HG03469 (cell line): ENCODE data around the gene SLC29A4.
"Not testable (repeated sequence)": the region's sequence is repeated elsewhere in the genome, so short reads cannot be mapped to it uniquely, and the experiment has no call there.

Source experiments
- ATAC-seq: cut with Tn5 transposase; IDR thresholded peaks from one replicate; pipeline ENCODE4 v1.9.1; 2021; ENCODE audit warnings: mild to moderate bottlenecking, moderate library complexity, moderate number of reproducible peaks; ENCODE audit not compliant: unreplicated experiment

Gene SLC29A4

DNA sequence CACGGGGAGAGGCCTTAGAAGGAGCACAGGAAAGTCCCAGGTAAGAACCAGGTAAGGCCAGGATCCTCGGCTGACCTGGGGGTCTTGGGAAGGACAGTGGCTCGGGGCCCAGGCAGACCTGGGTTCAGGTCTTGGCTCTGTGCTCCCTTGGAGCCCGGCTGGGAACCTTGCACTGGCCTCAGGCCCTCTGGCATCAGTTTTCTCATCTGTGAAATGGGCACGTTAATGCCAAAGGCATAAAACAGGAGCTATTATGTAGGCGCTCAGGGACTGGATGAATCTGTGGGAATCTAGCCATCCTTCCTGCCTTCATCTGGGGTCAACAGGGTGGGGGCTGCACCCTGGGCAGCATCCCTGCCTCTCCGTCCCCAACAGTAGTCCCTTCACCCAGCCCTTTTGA lies 8.3 kb upstream of the SLC29A4 start:
- ATAC-seq = no peak

DNA sequence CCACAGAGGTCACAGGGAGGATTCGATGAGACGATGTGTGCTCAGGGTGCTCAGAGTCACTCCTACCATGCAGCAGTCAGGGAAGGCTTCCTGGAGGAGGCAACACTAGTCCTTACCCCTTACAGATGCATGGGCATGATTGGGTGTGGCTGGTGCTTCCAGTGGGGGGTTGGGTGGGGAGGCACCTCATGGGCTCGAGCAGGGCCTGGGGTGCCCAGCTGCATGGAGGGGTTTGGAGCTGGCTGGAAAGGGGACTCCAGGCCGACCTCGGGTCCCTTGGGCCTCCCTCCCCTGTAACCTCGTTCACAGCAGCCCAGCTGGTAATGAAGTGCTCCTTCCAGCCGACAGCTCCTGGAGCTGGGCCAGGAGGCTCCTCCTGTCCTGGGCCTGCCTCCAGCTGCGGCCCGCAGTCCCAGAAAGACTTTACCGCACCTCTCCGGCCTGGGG lies 7.7 kb upstream of the SLC29A4 start:
- not testable (repeated sequence) for ATAC-seq

DNA sequence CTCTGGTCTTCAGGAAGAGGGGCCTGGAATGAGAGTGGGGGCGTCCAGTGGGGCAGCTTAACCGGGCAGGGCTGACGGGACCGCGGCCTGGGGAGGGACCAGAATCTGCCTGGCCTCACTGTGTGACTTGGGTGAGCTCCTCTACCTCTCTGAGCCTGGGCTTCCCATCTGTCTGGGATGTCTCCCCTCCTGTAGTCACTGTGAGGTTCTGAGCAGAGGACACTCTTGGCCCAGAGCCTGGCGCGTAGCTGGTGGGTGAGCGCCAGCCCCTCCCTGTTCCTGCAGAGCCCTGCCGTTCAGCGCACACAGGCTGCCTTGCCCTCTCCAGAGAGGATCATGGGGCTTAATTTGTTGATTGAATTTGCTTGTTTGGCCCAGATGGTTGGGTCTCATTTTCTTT lies 7.2 kb upstream of the SLC29A4 start:
- not testable (repeated sequence) for ATAC-seq

DNA sequence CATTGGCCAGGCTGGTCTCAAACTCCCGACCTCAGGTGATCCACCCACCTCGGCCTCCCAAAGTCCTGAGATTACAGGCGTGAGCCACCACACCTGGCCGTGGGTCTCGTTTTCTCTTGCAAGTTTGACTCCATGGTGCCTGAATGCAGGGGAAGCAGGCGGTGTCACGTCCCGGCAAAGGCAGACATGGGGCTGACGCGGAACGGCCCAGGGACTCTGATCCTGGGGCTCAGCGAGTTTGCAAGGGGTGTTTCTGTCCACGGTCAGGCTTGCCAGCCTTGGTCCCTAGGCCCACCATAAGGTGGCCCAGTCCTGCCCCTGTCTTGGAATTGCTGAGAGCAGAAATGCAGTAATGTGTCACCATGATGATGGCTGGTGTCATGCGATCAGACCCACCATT lies 6.6 kb upstream of the SLC29A4 start:
- ATAC-seq = not testable (repeated sequence)

DNA sequence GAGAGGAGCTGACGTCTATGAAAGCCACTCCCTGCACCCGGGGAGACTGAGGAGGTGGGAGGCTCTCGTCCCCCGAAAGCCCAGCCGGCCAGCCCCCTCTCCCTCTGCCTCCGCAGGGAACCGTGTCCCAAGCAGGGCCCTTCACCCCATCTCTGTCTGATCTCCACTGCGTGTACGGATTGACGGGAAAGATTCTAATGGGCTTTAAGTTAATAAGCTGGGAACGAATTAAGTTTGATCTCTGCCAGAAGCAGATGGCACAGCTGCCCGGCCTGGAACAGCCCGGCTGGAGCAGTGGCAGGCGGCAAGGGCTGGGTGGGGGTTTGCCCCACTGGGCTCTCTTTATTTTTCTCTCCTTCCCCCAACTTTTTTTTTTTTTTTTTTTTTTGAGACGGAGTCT lies 6.1 kb upstream of the SLC29A4 start:
- no peak for ATAC-seq

DNA sequence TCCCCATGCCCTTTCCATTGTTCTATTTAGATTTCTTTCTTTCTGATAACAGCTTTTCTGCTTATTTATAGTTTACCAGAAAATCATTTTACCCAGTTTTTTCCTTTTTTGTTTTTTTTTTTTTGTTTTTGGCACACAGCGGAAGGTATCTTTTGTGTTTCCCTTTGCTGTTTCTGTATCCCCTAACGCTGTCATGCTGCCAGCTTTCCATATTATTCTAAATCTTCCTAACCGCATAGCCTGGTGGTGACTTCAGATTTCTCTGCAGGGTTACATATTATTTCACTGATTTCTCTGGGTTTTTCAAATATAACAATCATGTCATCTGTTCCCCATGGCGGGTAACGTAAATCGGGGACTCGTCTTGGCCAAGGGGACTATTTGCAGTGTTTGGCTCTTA lies 4.0 kb upstream of the SLC29A4 start:
- no peak for ATAC-seq

DNA sequence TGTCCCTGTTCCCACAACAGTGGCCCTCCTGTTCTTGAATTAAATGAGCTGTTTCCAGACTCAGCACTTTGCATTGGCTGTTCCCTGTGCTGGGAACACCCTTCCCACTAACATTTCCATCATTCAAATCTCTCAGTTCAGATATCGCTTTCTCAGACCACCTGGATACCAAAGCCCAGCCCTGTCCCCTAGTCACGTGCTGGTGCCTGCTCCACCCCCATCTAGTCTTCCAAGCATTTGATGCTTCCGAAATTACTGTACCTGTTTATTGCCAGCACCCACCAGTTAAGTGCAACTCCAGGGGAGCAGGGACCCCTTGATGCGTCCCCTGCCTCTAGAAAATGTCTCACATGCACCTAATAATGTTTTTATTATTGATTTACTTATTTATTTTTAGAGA lies 3.0 kb upstream of the SLC29A4 start:
- ATAC-seq = no peak

DNA sequence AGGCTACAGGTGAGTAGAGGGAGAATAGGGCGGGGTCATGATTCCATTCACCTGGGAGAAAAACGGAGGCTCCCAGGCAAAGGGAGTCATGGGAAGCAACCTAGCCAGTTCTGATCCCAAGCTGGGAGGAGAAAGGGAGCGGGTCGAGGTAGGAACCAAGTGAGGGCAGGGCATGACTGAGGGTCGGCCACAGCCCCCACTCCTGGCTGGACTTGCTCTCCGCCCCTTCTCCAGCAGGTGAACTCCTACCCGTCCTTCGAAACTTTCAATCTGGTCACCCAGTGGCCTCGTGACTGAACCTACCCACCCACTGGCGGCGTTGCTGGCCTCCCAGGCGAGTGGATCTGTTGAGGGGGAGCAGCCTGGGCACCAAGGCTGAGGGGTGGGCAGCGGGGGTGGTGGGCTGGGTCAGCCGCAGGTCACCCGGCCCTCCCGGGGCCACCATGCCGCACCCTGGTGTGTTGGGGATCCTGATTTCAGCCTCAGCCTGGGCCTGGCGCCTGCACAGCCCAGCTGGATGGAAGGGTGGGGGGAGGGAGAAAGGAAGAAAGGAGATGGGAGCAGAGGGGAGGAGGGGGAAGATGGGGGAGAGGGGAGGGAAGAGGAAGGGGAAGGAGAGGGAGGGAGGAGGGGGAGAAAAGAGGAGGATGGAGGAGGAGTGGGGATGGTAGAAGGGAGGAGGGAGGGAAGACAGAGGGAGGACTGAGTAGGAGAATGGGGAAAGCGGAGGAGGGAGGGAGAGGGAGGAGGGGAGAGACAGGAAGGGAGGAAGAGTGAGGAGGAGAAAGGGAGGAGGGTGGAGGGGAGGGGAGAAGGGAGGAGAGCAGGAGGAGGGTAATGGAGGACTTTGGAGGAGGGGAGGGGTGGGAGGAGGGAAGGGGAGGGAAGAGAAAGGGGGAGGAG lies 894 bp upstream of the SLC29A4 start:
- ATAC-seq = not testable (repeated sequence)

DNA sequence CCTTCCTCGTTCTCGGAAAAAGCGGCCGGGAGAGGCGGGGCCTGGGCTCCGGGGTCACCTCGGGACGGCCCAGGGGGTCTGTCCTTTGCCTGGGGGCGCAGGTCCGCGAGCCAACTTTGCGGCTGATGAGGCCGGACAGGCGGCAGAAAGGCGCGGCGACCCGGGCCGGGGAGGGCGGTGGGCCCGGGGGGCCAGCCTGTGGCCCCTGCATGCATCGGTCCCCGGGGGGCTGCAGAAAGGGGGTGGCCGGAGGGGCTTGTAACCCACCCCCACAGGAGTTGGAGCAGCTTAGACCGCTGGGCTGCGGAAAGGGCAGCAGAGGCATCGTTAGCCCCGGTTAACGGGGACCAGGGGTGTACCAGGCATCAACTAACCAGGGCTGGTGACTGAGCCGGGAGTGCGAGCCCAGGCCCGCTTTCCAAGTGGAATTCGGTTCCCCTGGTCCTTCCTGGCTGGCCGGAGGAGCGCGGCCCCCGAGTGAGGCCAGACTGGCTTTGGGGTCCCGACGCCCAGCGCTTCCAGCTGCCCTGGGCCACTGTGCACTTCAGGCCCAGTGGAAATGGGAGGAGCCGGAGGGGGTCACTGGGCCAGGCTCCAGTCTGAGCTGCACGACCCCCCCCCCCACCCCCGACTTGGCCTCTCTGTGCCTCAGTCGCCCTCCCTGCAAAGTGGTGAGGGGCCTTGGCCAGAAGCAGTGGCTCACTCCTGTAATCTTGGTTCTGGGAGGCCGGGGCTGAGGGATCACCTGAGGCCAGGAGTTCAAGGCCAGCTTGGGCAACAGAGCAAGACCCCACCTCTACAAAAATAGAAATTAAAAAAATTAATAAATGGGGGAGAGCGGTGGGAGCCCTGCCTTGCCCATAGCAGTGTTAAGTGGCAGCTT lies 919 bp downstream of the SLC29A4 start:
- no peak for ATAC-seq

DNA sequence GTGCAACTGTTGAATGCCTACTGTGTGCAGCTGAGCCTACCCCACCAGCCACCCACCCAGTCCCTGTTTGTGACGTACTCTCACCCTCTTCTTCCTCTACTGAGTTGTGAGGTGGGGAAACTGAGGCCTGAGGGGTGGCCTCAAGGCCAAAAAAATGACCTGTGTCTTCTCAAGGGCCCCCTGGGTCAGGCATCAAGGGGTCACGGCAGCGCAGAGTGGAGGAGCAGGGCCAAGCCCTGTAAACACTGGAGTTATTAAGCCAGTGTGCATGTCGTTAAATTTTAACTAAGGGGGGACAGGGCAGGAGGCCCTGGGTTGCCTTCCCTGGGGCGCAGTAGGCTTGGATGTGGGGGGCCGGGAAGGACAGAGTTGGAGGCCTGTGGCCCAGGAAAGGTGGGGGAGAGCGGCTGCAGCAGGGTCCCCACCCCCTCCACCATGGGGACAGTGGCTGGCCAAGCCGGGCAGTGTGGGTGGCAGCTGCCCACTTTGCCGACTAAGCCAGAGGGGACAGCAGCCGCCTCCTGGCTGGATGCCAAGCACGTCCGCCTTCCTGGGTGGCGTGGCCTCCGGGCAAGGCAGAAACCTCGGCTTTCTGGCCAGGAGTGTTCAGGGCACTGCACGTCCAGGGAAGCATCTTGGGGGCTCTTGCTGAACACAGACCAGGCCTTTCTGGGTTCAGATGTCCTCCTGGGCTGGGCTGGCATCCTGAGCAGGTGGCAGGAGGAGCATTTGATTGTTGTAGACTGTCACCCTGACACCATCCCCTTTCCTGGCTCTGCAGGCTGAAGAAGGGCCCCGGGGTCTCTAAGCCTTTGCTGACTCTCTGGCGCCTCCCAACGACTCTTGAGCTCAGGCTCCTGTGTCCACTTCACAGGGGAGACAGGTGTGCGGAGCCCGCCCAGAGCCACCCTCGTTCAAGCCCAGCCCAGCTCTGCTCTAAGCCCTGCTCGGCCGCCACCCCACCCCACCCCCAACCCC lies 1.9 kb downstream of the SLC29A4 start:
- ATAC-seq = no peak

DNA sequence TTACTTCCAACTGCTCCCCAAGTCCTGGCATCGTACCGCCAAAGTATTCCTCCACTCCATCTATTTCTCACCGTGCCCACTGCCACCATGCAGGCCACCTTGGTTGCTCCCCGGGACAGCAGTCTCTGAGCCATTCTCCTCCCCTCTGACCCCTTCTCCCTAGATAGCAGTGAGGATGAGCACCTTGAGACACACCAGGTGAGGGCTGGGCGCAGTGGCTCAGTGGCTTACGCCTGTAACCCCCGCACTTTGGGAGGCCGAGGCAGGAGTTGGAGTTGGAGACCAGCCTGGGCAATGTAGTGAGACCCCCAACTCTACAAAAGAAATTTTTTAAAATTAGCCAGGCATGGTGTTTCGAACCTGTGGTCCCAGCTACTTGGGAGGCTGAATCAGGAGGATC lies 4.2 kb downstream of the SLC29A4 start:
- no peak for ATAC-seq

DNA sequence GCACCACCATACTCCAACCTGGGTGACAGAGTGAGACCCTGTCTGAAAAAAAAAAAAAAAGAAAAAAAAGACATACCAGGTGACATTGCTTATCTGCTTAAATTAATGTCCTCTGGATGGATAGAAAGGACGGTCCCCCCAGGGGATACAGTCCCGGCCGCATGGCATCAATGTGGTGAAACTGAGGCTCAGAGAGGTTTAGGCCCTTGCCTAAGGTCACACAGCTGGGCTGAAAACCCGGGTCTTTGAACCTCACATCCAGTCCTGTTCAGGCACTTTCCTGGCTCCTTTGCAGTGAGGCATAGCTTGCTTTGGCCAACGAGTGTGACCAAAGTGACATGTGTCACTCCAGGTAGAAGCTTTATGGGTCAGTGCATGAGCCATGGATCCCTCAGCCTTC lies 4.6 kb downstream of the SLC29A4 start:
- not testable (repeated sequence) for ATAC-seq

DNA sequence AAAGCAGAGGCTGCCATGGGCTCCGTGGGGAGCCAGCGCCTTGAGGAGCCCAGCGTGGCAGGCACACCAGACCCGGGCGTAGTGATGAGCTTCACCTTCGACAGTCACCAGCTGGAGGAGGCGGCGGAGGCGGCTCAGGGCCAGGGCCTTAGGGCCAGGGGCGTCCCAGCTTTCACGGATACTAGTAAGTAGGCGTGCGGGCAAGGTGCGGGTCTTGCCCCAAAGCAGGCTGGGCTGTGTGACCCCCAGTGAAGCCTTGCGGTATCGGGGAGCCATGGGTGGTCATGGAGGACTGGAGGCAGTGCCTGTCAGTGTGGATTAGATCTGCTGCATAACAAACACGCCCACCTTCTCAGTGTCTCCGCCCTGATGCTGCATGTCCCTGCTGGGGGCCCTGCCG lies 5.1 kb downstream of the SLC29A4 start:
- no peak for ATAC-seq

DNA sequence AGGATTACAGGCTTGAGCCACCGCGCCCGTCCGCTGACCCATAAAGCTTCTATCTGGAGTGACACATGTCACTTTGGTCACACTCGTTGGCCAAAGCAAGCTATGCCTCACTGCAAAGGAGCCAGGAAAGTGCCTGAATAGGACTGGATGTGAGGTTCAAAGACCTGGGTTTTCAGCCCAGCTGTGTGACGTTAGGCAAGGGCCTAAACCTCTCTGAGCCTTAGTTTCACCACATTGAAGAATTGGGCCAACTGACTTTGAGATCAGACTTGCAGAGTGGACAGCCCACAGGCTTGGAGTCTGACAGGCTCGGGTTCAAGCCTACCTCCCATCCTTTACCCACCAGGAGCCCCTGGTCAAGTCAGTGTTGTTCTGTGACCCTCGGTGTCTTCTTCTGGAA lies 5.8 kb downstream of the SLC29A4 start:
- not testable (repeated sequence) for ATAC-seq

DNA sequence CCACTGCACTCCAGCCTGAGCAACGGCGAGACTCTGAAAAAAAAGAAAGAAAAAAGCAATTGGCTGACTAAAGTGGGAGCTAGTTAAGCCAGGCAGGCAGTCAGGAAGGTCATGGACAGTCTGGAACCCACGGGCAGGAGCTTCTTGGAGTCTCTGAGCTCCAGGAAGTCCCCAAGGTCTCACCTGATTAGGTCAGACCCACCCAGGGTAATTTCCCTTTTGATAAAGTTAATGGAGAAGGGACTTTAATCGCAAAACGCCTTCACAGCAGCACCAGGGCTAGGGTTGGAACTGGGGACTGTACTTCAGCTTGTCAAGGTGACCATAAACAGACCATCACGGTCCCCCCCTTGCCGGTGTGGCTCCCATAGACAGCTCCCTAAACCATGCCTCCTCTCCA lies 6.6 kb downstream of the SLC29A4 start:
- no peak for ATAC-seq

DNA sequence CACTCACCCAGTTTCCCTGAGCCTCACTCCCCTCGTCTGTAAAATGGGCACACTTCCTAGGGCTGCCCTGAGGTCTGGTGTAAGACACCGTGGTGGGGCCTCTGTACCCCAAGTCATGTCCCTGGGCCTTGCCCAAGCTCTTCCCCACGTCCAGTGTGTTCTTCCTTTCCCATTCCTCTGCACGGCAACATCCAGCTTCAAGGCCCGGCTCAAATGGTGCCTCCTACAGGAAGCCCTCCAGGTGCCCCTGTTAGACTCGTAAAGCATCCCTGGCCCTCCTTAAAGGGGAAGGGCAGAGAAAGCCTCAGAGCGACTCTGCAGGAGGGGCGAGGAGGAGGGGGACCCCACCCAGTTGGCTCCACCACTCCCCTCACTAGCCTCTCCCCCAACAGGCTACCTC lies 8.6 kb downstream of the SLC29A4 start:
- no peak for ATAC-seq

DNA sequence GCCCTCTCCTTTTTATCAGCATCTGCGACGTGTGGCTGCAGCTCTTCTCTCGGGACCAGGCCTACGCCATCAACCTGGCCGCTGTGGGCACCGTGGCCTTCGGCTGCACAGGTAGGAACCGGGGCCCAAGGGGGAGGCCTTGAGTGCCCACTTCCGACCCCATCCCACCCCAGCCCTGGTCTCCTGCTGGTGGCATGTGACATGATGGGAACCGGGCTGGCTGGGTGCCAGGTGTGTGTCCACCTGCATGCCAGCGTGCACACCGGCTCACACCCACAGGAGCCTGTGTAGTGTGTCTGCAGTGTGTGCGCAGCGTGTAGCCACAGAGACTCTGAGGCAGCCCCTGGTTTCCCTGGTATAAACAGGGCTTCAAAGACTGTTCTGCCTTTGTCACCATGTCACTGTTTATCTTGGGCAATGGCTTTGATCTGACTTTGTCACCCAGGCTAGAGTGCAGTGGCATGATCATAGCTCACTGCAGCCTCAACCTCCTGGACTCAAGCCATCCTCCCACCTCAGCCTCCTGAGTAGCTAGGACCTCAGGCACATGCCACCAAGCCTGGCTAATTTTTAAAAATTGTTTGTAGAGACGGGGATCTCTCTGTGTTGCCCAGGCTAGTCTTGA lies 9.1 kb downstream of the SLC29A4 start:
- ATAC-seq = not testable (repeated sequence)

DNA sequence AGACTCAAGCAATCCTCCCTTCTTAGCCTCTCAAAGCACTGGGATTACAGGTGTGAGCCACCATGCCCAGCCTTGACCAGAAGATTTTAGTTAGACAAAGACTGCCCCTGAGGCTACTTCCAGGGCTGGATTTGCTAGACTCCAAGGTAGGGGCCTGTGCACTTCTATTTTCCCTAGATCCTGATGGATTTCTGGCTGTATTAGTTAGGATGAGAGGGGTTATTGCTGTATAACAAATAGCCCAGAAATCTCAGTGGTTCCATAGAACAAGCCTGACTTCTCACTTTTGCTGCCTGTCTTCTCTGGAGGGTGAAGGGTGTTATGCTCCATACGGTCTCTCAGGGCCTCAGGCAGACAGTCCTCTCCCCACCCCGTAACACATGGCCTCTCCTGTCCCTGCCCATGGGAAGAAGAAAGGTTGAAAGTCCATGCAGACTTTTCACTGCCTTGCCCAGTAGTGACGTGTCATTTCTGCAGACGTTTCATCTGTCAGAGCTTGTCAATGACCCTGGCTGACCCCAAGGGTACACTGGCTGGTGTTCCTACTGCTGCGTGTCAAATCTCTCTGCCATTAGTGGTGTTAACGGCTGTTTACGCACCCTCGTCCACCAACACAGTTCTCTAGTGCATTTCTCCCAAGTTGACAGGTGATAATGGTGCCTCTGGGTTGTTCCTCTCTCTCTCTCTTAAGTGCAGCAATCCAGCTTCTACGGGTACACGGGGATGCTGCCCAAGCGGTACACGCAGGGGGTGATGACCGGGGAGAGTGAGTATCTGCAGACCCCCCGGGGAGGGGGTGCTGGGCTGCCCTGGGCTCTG lies 11.6 kb downstream of the SLC29A4 start:
- ATAC-seq = no peak
